ENCODE results near the gene NANP. TPM values are rescaled to one million over a fixed set of nuclear protein-coding genes. Genes with fewer than 3 reads are reported as not detected.

Gene NANP
- total RNA-seq, 3 donors from 2014 or later, result 3.8 to 5.7 (median 5.2) TPM

Other genes with a start within 250 kb of the NANP start
- 10 to 100 TPM; 26.9 to 67.7 (median 53.4) TPM for gene ABHD12, start 233.2 kb downstream of the NANP start, total RNA-seq
- gene GINS1, start 216.3 kb downstream of the NANP start, total RNA-seq, result under 1 TPM; 0.32 to 0.73 (median 0.33) TPM
- gene NINL, start 38.5 kb downstream of the NANP start, total RNA-seq, result 10 to 100 TPM in 2 of 3 donors, 1 to 10 TPM in 1; 6.9 to 15.5 (median 12.8) TPM
- gene ZNF337, start 72.8 kb upstream of the NANP start, total RNA-seq, result 10 to 100 TPM; 16.3 to 25.9 (median 20.0) TPM